Astrocyte of the cerebellum (primary cell): Measurements from ENCODE around the gene ABCG4.
A peak's percentile ranks its signal among the peaks of the same experiment; 100 is the strongest.
"Not testable (repeated sequence)": the region's sequence is repeated elsewhere in the genome, so short reads cannot be mapped to it uniquely, and the experiment has no call there.

Experiments
- DNase-seq: peaks from one replicate; pipeline ENCODE4 v3.0.0-alpha.2; 2011; ENCODE audit warnings: low read depth
- H3K4me3 ChIP-seq: 2 replicates; pipeline ENCODE4 v1.5.1; 2011; ENCODE audit warnings: mild to moderate bottlenecking, low read depth, low read length, moderate library complexity
- CTCF ChIP-seq: IDR thresholded peaks from 2 replicates; pipeline ENCODE4 v1.5.1; 2012; ENCODE audit warnings: low read length, low read depth, moderate library complexity, mild to moderate bottlenecking; ENCODE audit errors: missing control alignments
- in situ Hi-C: cut with HindIII; loops from 2 replicates; pipeline ENCODE4 v1.10.0; 2017; ENCODE audit warnings: low sequenced_read_pairs

The ABCG4 gene

GRCh38 chr11:119193626-119194025 lies 44.8 kb downstream of the ABCG4 start:
- in situ Hi-C loops = loop anchor here (5.0 to 10.0 kb wide), 2 partner anchors 59 to 94 kb away; no protein-coding TSS in a partner anchor
- no peak overlapping the region for H3K4me3 ChIP-seq
- no peak for TF ChIP-seq CTCF
- no peak for DNase-seq

GRCh38 chr11:119194811-119195440 lies 46.1 kb downstream of the ABCG4 start:
- no peak overlapping the region for H3K4me3 ChIP-seq
- no peak for TF ChIP-seq CTCF
- in situ Hi-C loops = loop anchor here (5.0 to 10.0 kb wide), 2 partner anchors 60 to 92 kb away; no protein-coding TSS in a partner anchor
- no peak for DNase-seq

GRCh38 chr11:119195680-119196079 lies 46.8 kb downstream of the ABCG4 start:
- H3K4me3 ChIP-seq = no peak overlapping the region
- in situ Hi-C loops = loop anchor here (10.0 kb wide), 1 partner anchor 61 kb away; no protein-coding TSS in a partner anchor
- DNase-seq = peak; percentile 20
- TF ChIP-seq CTCF = no peak

- H3K4me3 ChIP-seq = no peak overlapping the region
- DNase-seq = peak; percentile 78
These were observed 48.1 kb downstream of the ABCG4 start for GRCh38 chr11:119196833-119197483.

GRCh38 chr11:119198925-119199324 lies 50.1 kb downstream of the ABCG4 start:
- H3K4me3 ChIP-seq = no peak overlapping the region
- in situ Hi-C loops = loop anchor here (10.0 kb wide), 1 partner anchor 64 kb away; no protein-coding TSS in a partner anchor
- DNase-seq = no peak
- no peak for TF ChIP-seq CTCF

More at GRCh38 chr11:119196833-119197483, 48.1 kb downstream of the ABCG4 start:
- in situ Hi-C loops = loop anchor here (10.0 kb wide), 1 partner anchor 62 kb away; no protein-coding TSS in a partner anchor
- TF ChIP-seq CTCF = peak; percentile 84

- in situ Hi-C loops, DNase-seq: not testable (repeated sequence)
These were observed 52.4 kb downstream of the ABCG4 start for GRCh38 chr11:119201236-119201635.

GRCh38 chr11:119202554-119202953 lies 53.7 kb downstream of the ABCG4 start:
- DNase-seq = no peak
- in situ Hi-C loops = no loop called here
- no peak overlapping the region for H3K4me3 ChIP-seq
- TF ChIP-seq CTCF = no peak

More at GRCh38 chr11:119201236-119201635, 52.4 kb downstream of the ABCG4 start:
- not testable (repeated sequence) for H3K4me3 ChIP-seq
